ENCODE results near the gene IL10RA.
"Not testable (repeated sequence)": the region's sequence is repeated elsewhere in the genome, so short reads cannot be mapped to it uniquely, and the experiment has no call there.

IL10RA gene

GRCh38 chr11:117962826-117963225 is 23.4 kb upstream of the IL10RA start:
- DNase-seq, result no peak

GRCh38 chr11:117966908-117967307 is 19.3 kb upstream of the IL10RA start:
- no peak for DNase-seq

GRCh38 chr11:117969160-117969991 is 16.8 kb upstream of the IL10RA start:
- DNase-seq, result no peak

GRCh38 chr11:117970400-117971024 is 15.7 kb upstream of the IL10RA start:
- DNase-seq, result no peak

- no peak for DNase-seq
These were observed 14.2 kb upstream of the IL10RA start for GRCh38 chr11:117972044-117972443.

- DNase-seq, result peak; percentile 14
These were observed 13.3 kb upstream of the IL10RA start for GRCh38 chr11:117972629-117973502.

- DNase-seq, result no peak
These were observed 12.7 kb upstream of the IL10RA start for GRCh38 chr11:117973503-117973860.

- DNase-seq, result no peak
These were observed 9.7 kb upstream of the IL10RA start for GRCh38 chr11:117976445-117976844.

GRCh38 chr11:117977029-117977428 is 9.2 kb upstream of the IL10RA start:
- DNase-seq, result no peak

GRCh38 chr11:117977612-117978264 is 8.5 kb upstream of the IL10RA start:
- DNase-seq, result not testable (repeated sequence)

- not testable (repeated sequence) for DNase-seq
These were observed 7.8 kb upstream of the IL10RA start for GRCh38 chr11:117978291-117978910.

- no peak for DNase-seq
These were observed 7.2 kb upstream of the IL10RA start for GRCh38 chr11:117978991-117979390.

GRCh38 chr11:117979481-117980211 is 6.5 kb upstream of the IL10RA start:
- no peak for DNase-seq

GRCh38 chr11:117980280-117980679 is 5.9 kb upstream of the IL10RA start:
- no peak for DNase-seq

GRCh38 chr11:117980720-117981119 is 5.5 kb upstream of the IL10RA start:
- DNase-seq, result no peak

GRCh38 chr11:117983163-117983475 is 3.1 kb upstream of the IL10RA start:
- no peak for DNase-seq

- DNase-seq, result no peak
These were observed 1.7 kb upstream of the IL10RA start for GRCh38 chr11:117984476-117984875.

GRCh38 chr11:117986981-117987574 is 884 bp downstream of the IL10RA start:
- no peak for DNase-seq

GRCh38 chr11:117989351-117990102 is 3.3 kb downstream of the IL10RA start:
- DNase-seq, result no peak

GRCh38 chr11:117992136-117992535 is 5.9 kb downstream of the IL10RA start:
- DNase-seq, result no peak

Data from fibroblast of skin of back (primary cell).